Trophoblast cell (in vitro differentiated cells and primary cell): Measurements from ENCODE around the gene TCF7L1.

Source experiments
- DNase-seq, 2 donors: peaks; one replicate each; pipeline ENCODE4 v3.0.0-alpha.2; 2016
- H2AFZ ChIP-seq: 2 replicates; pipeline ENCODE4 v1.6.1; 2013; ENCODE audit warnings: low read length, moderate library complexity, mild to moderate bottlenecking; ENCODE audit not compliant: insufficient read depth, poor library complexity
- H2AK5ac ChIP-seq: 2 replicates; pipeline ENCODE4 v1.6.1; 2013; ENCODE audit warnings: mild to moderate bottlenecking, low read length
- H2BK120ac ChIP-seq: 2 replicates; pipeline ENCODE4 v1.6.1; 2013; ENCODE audit warnings: low read length, mild to moderate bottlenecking, moderate library complexity; ENCODE audit not compliant: insufficient read depth, poor library complexity
- H2BK12ac ChIP-seq: 2 replicates; pipeline ENCODE4 v1.6.1; 2013; ENCODE audit warnings: mild to moderate bottlenecking, low read length, moderate library complexity
- H2BK5ac ChIP-seq: 2 replicates; pipeline ENCODE4 v1.6.1; 2013; ENCODE audit warnings: low read length, low read depth, moderate library complexity, mild to moderate bottlenecking; ENCODE audit not compliant: poor library complexity
- H3K14ac ChIP-seq: 2 replicates; pipeline ENCODE4 v1.6.1; 2013; ENCODE audit warnings: mild to moderate bottlenecking, low read length
- H3K18ac ChIP-seq: 2 replicates; pipeline ENCODE4 v1.6.1; 2013; ENCODE audit warnings: mild to moderate bottlenecking, low read length
- H3K23ac ChIP-seq: 2 replicates; pipeline ENCODE4 v1.6.1; 2013; ENCODE audit warnings: low read length
- H3K27ac ChIP-seq: 2 replicates; pipeline ENCODE4 v1.5.1; 2013; ENCODE audit warnings: low read depth, mild to moderate bottlenecking, inconsistent platforms, low read length, moderate library complexity
- H3K27me3 ChIP-seq: 2 replicates; pipeline ENCODE4 v1.6.1; 2013; ENCODE audit warnings: inconsistent platforms, mild to moderate bottlenecking, low read length, moderate library complexity; ENCODE audit not compliant: insufficient read depth
- H3K36me3 ChIP-seq, 2 experiments: 1 replicate in 1 of 2; 2 replicates in 1 of 2; pipeline ENCODE4 v1.6.1; 2013; ENCODE audit warnings: low read length in 2 of 2, mild to moderate bottlenecking in 2 of 2, moderate library complexity in 1 of 2; ENCODE audit not compliant: insufficient read depth in 2 of 2, control insufficient read depth in 1 of 2
- H3K4ac ChIP-seq: 2 replicates; pipeline ENCODE4 v1.6.1; 2013; ENCODE audit warnings: low read depth, mild to moderate bottlenecking, low read length, moderate library complexity
- H3K4me1 ChIP-seq, 2 experiments: 1 replicate in 1 of 2; 2 replicates in 1 of 2; pipeline ENCODE4 v1.6.1; 2013; ENCODE audit warnings: low read length in 2 of 2, mild to moderate bottlenecking in 2 of 2, moderate library complexity in 1 of 2; ENCODE audit not compliant: insufficient read depth in 2 of 2, control insufficient read depth in 1 of 2
- H3K4me2 ChIP-seq: 2 replicates; pipeline ENCODE4 v1.6.1; 2013; ENCODE audit warnings: inconsistent platforms, mild to moderate bottlenecking, low read length, moderate library complexity
- H3K4me3 ChIP-seq: 2 replicates; pipeline ENCODE4 v1.5.1; 2013; ENCODE audit warnings: mild to moderate bottlenecking, low read depth, low read length, inconsistent platforms
- H3K79me1 ChIP-seq: one replicate; pipeline ENCODE4 v1.6.1; 2013; ENCODE audit warnings: low read length
- H3K79me2 ChIP-seq: 2 replicates; pipeline ENCODE4 v1.6.1; 2013; ENCODE audit warnings: low read length, mild to moderate bottlenecking; ENCODE audit not compliant: control insufficient read depth, insufficient read depth, poor library complexity
- H3K9ac ChIP-seq: 2 replicates; pipeline ENCODE4 v1.6.1; 2013; ENCODE audit warnings: mild to moderate bottlenecking, low read length
- H3K9me3 ChIP-seq: 2 replicates; pipeline ENCODE4 v1.6.1; 2013; ENCODE audit warnings: low read depth, mild to moderate bottlenecking, control low read depth, inconsistent platforms, low read length; ENCODE audit not compliant: insufficient read depth
- H4K12ac ChIP-seq: 2 replicates; pipeline ENCODE4 v1.6.1; 2013; ENCODE audit warnings: low read depth, mild to moderate bottlenecking, low read length, moderate library complexity
- H4K8ac ChIP-seq: 2 replicates; pipeline ENCODE4 v1.6.1; 2013; ENCODE audit warnings: low read depth, mild to moderate bottlenecking, low read length, moderate library complexity
- H4K91ac ChIP-seq: one replicate; pipeline ENCODE4 v1.6.1; 2013; ENCODE audit warnings: low read depth, mild to moderate bottlenecking, low read length, moderate library complexity
- WGBS: extraction: QIAGEN DNeasy Blood & Tissue Kit; methylation state at CpG from one replicate; pipeline ENCODE4 v1.1.7; 2013; ENCODE audit warnings: missing lambda C conversion rate; ENCODE audit not compliant: insufficient read length, insufficient coverage; ENCODE audit errors: extremely low coverage; 5-methylcytosine and 5-hydroxymethylcytosine counted together

TCF7L1 gene

DNA sequence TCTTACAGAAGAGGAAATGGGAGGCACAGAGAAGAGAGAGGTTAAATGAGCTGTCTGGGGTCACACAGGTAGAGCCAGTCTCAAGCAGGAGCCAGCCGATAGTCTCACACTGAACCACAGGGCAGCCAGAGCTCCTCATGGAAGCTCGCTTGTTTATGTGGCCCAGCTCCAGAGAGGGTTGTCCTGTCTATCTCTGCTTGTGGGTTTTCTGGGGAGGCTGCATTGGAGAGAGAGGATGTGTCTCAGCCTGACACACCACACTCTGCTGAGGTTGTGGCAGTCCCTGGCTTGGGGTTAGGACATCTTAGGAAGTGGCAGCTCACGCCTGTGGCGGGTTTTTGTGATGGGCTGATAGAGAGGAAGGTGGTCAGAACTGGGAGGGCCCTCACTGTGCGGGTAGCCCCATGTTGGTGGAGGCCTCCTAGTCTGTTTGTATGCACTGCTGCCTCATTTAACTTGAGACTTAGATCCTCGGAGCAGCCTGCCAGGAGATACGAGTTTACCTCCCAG lies 52.3 kb downstream of the TCF7L1 start:
- Histone ChIP-seq H3K9ac (no peak overlapping the region), H3K14ac (no peak overlapping the region), H3K36me3 (no peaks in the 10 kb centered on the region), H3K4ac (no peak overlapping the region), H2BK120ac (no peak overlapping the region), H2BK5ac (no peak overlapping the region), H4K8ac (no peak overlapping the region), H3K27me3 (no peaks in the 10 kb centered on the region), H3K79me1 (no peaks in the 10 kb centered on the region), H4K91ac (no peak overlapping the region), H3K4me1 (peaks cover 6 to 9% of the 10 kb centered on the region in 2 experiments), H3K18ac (no peak overlapping the region), H3K27ac (no peak overlapping the region), H3K4me3 (no peak overlapping the region), H2AK5ac (no peak overlapping the region), H3K79me2 (no peaks in the 10 kb centered on the region), H2AFZ (no peak overlapping the region), H3K23ac (no peak overlapping the region), H4K12ac (no peak overlapping the region), H3K4me2 (no peak overlapping the region), H2BK12ac (no peak overlapping the region), H3K9me3 (no peaks in the 10 kb centered on the region)
- no peak for DNase-seq
- no CpG with 5 or more reads among the region's 7 CpGs for WGBS

DNA sequence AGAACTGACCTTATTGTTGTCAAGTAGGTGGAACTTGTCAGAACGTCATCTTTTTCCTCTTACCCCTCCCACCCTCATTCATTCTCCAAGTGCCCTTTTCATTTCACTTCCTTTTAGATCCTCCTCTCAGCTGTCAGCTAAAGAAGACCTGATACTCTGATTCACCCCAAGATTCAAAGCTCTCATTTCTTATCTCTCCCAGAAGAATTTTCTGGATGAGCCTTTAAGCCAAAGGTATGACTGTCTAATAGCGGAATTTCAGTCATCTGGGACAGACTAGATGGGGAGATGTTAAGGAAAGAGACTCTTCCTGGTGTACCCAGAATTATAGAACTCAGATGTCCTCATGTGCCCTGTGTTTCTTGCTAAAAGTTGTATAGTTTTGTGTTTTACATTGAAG lies 53.9 kb downstream of the TCF7L1 start:
- Histone ChIP-seq H4K8ac (no peak overlapping the region), H4K12ac (no peak overlapping the region), H3K23ac (no peak overlapping the region), H3K36me3 (no peaks in the 10 kb centered on the region), H2BK12ac (no peak overlapping the region), H3K27me3 (no peaks in the 10 kb centered on the region), H3K27ac (no peak overlapping the region), H2AFZ (no peak overlapping the region), H3K9me3 (no peaks in the 10 kb centered on the region), H3K4me1 (peaks cover 6 to 9% of the 10 kb centered on the region in 2 experiments), H3K14ac (no peak overlapping the region), H2BK120ac (no peak overlapping the region), H3K18ac (no peak overlapping the region), H2BK5ac (no peak overlapping the region), H4K91ac (no peak overlapping the region), H3K79me1 (no peaks in the 10 kb centered on the region), H3K79me2 (no peaks in the 10 kb centered on the region), H3K9ac (no peak overlapping the region), H3K4me3 (no peak overlapping the region), H3K4ac (no peak overlapping the region), H2AK5ac (no peak overlapping the region), H3K4me2 (no peak overlapping the region)
- WGBS = no CpG with 5 or more reads among the region's 2 CpGs
- no peak for DNase-seq

GRCh38 chr2:85188852-85189251 lies 55.7 kb downstream of the TCF7L1 start:
- H4K91ac ChIP-seq = no peak overlapping the region
- no peak overlapping the region for H3K4me3 ChIP-seq
- peaks cover 6 to 9% of the 10 kb centered on the region in 2 experiments for H3K4me1 ChIP-seq
- H3K27ac ChIP-seq = no peak overlapping the region
- H3K23ac ChIP-seq = no peak overlapping the region
- no peak overlapping the region for H2BK12ac ChIP-seq
- no peak for DNase-seq
- no peaks in the 10 kb centered on the region for H3K79me2 ChIP-seq
- H2BK120ac ChIP-seq = no peak overlapping the region
- no peak overlapping the region for H3K18ac ChIP-seq
- WGBS = no CpG with 5 or more reads among the region's 5 CpGs
- no peak overlapping the region for H4K12ac ChIP-seq
- H4K8ac ChIP-seq = no peak overlapping the region
- H3K27me3 ChIP-seq = no peaks in the 10 kb centered on the region
- no peak overlapping the region for H3K4me2 ChIP-seq
- H3K9ac ChIP-seq = no peak overlapping the region
- H2AK5ac ChIP-seq = no peak overlapping the region
- no peak overlapping the region for H3K14ac ChIP-seq
- no peaks in the 10 kb centered on the region for H3K36me3 ChIP-seq
- no peak overlapping the region for H2AFZ ChIP-seq
- no peak overlapping the region for H3K4ac ChIP-seq
- H3K79me1 ChIP-seq = no peaks in the 10 kb centered on the region
- H3K9me3 ChIP-seq = no peaks in the 10 kb centered on the region
- H2BK5ac ChIP-seq = no peak overlapping the region

DNA sequence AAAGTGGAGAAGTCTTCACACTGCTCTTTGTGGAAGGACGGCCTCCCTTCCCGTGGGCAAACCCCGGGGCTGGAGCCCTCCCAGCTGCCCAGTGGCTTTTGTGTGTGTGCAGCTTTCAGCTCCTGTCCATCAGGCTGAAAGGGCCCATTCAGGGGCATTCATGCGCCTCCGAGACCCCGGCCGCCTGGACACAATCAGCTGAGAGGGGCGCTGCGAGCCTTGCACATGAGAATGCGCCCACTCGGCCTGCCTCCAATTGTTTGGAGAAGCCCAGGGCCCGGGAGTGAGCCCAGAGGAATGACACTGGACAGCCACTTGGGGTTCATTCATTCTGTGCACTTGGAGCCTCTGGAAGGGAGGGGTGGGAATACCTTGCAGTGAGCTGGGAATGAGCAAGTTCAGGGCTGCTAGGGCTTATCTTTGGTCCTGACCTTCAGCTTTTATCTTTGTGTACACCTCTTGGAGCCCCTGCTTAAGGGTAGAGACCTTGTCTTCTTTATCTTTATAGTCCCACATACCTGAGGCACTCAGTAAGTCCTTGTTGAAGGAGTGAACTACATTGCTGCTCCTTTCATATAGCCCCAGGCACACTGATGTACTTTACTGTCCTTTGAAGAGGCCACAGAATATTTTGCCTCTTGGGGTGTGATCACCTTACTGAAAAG lies 56.5 kb downstream of the TCF7L1 start:
- DNase-seq = no peak
- H2BK120ac ChIP-seq = no peak overlapping the region
- H3K18ac ChIP-seq = no peak overlapping the region
- H3K27ac ChIP-seq = no peak overlapping the region
- H3K9me3 ChIP-seq = no peaks in the 10 kb centered on the region
- no peak overlapping the region for H4K8ac ChIP-seq
- peaks cover 6 to 9% of the 10 kb centered on the region in 2 experiments for H3K4me1 ChIP-seq
- no peak overlapping the region for H3K4ac ChIP-seq
- H2BK5ac ChIP-seq = no peak overlapping the region
- no CpG with 5 or more reads among the region's 12 CpGs for WGBS
- H3K4me2 ChIP-seq = no peak overlapping the region
- no peaks in the 10 kb centered on the region for H3K27me3 ChIP-seq
- no peak overlapping the region for H3K9ac ChIP-seq
- no peak overlapping the region for H4K12ac ChIP-seq
- no peak overlapping the region for H2BK12ac ChIP-seq
- H2AK5ac ChIP-seq = no peak overlapping the region
- no peak overlapping the region for H3K14ac ChIP-seq
- no peak overlapping the region for H2AFZ ChIP-seq
- H3K23ac ChIP-seq = no peak overlapping the region
- no peaks in the 10 kb centered on the region for H3K36me3 ChIP-seq
- no peak overlapping the region for H4K91ac ChIP-seq
- H3K4me3 ChIP-seq = no peak overlapping the region
- H3K79me2 ChIP-seq = no peaks in the 10 kb centered on the region
- no peaks in the 10 kb centered on the region for H3K79me1 ChIP-seq
